Progenitor cell of endocrine pancreas (in vitro differentiated cells): ENCODE data around the gene C4BPA. TPM values are rescaled to one million over a fixed set of nuclear protein-coding genes. Genes with fewer than 3 reads are reported as not detected.

Experiments used
- DNase-seq: peaks from one replicate; pipeline ENCODE4 v3.0.0; 2021; ENCODE audit warnings: low spot score; ENCODE audit not compliant: unreplicated experiment
- H3K27ac Mint-ChIP-seq: 2 replicates; pipeline ENCODE4 v1.8.0; 2021; ENCODE audit warnings: mild to moderate bottlenecking, moderate library complexity, mixed read lengths
- H3K27me3 Mint-ChIP-seq: 2 replicates; pipeline ENCODE4 v1.8.0; 2021; ENCODE audit warnings: mixed read lengths
- H3K36me3 Mint-ChIP-seq: 2 replicates; pipeline ENCODE4 v1.8.0; 2022; ENCODE audit warnings: mixed read lengths; ENCODE audit not compliant: insufficient read depth
- H3K4me1 Mint-ChIP-seq: 2 replicates; pipeline ENCODE4 v1.8.0; 2021; ENCODE audit warnings: low read depth, mixed read lengths
- H3K4me3 Mint-ChIP-seq: 2 replicates; pipeline ENCODE4 v1.8.0; 2021; ENCODE audit warnings: low read depth, mild to moderate bottlenecking, moderate library complexity, mixed read lengths
- H3K9me3 Mint-ChIP-seq: 2 replicates; pipeline ENCODE4 v1.8.0; 2021; ENCODE audit warnings: low read depth, mixed read lengths
- total RNA-seq: library from RNA; stranded (reverse); gene quantifications from 2 replicates; pipeline ENCODE4 v1.2.1, GENCODE V29; 2021
- TF ChIP-seq, protein P1 (sequence below): fragments of 200-600 bp; sonication (generic); IDR thresholded peaks from one replicate; pipeline ENCODE4 v1.5.0; 2021; ENCODE audit warnings: antibody characterized with exemption, mild to moderate bottlenecking; ENCODE audit not compliant: unreplicated experiment

Gene C4BPA
- total RNA-seq, 1 donor from 2014 or later, result not detected

DNA sequence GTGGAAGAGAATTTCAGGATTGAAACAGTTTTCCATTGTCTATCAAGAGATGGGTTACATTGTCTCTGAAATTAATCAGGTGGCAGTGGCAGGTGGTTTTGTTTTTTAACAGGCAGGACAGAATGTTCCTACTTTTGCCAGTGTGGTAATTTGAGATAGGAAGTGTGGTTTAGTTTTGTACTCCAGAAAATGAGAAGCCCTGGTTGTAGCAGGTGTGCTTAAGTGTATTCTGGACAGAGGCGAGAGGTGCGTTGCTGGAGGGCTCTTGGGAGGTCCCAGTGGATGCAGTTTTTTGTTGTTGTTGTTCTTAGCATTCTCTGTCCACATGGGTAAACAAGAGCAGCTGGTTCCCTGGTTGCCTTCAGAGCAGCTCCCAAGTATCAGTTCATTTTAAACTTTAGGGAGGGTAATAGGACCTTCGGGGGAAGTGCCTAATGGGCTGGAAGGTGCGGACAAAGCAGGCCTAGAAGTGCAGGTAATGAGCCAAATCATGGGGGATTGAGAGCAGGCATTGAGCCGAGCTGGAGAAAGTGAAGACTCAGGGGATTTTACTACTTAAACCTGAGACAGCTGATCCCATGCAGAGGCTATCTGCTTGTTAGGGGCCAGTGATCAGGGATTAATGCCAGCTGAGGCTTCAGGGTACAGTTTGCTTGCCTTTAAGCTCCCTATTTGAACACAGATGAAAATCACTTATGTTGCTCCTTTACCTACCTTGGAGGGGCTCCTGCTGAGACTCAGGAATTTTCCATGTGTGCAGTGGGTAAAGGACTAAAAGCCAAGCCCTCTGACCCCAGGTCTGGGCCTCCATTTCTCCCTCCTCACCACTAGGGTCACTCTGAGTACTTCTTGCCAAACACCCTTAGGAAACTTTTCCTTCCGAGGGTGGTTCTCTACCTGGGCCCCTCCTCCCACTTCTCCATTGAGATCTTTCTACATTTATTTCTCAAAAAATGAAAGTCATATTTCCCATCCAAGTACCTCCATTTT lies 44.9 kb upstream of the C4BPA start:
- peaks cover 7% of the 10 kb centered on the region for H3K36me3 Mint-ChIP-seq
- H3K27me3 Mint-ChIP-seq, result peaks cover 6% of the 10 kb centered on the region
- DNase-seq, result no peak
- H3K4me1 Mint-ChIP-seq, result no peaks in the 10 kb centered on the region
- H3K27ac Mint-ChIP-seq, result no peak overlapping the region
- H3K9me3 Mint-ChIP-seq, result no peaks in the 10 kb centered on the region
- TF ChIP-seq, protein P1, sequence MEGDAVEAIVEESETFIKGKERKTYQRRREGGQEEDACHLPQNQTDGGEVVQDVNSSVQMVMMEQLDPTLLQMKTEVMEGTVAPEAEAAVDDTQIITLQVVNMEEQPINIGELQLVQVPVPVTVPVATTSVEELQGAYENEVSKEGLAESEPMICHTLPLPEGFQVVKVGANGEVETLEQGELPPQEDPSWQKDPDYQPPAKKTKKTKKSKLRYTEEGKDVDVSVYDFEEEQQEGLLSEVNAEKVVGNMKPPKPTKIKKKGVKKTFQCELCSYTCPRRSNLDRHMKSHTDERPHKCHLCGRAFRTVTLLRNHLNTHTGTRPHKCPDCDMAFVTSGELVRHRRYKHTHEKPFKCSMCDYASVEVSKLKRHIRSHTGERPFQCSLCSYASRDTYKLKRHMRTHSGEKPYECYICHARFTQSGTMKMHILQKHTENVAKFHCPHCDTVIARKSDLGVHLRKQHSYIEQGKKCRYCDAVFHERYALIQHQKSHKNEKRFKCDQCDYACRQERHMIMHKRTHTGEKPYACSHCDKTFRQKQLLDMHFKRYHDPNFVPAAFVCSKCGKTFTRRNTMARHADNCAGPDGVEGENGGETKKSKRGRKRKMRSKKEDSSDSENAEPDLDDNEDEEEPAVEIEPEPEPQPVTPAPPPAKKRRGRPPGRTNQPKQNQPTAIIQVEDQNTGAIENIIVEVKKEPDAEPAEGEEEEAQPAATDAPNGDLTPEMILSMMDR, result peak; percentile 42
- no peak overlapping the region for H3K4me3 Mint-ChIP-seq

DNA sequence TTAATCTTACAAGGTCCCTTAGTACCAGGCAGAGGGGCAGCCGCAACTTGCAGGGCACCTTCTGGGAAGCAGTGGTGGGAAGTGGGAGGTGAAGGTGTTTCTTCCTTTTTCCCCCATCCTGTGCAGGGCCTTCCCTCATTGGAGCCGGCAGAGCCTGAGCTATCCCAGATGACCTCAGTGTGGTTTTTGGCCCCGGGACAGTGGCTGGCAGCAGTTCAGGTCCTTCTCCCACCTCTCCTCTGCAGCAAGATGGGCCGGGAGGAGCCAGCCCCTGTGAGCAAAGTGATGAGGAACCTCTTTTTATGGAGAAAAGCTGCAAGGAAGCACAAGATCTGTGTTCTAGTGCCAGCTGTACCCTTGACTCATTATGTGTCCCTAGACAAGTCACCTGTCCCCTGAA lies 44.2 kb upstream of the C4BPA start:
- TF ChIP-seq, protein P1, result no peak
- Mint-ChIP-seq H3K27me3 (peaks cover 1% of the 10 kb centered on the region), H3K4me1 (no peaks in the 10 kb centered on the region), H3K9me3 (no peaks in the 10 kb centered on the region), H3K4me3 (no peak overlapping the region), H3K36me3 (peaks cover 7% of the 10 kb centered on the region), H3K27ac (no peak overlapping the region)
- no peak for DNase-seq

DNA sequence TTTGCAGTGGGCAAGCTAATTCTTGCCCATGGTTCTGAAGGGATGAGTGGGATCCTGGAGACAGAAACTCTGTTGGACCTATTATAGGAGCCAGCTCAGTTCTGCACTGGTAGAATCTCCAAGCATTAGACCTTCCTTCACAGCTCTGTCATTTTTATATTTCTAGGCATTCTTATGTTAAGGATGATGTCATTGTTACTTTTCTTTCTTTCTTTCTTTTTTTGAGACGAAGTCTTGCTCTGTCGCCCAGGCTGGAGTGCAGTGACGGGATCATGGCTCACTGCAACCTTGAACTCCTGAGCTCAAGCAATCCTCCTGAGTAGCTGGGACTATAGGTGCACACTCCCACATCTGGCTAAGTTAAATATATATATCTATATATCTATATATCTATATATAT lies 43.4 kb upstream of the C4BPA start:
- peaks cover 9% of the 10 kb centered on the region for H3K36me3 Mint-ChIP-seq
- no peaks in the 10 kb centered on the region for H3K9me3 Mint-ChIP-seq
- no peaks in the 10 kb centered on the region for H3K27me3 Mint-ChIP-seq
- peak overlapping the region; percentile 12 for H3K27ac Mint-ChIP-seq
- H3K4me1 Mint-ChIP-seq, result no peaks in the 10 kb centered on the region
- TF ChIP-seq, protein P1, result no peak
- H3K4me3 Mint-ChIP-seq, result no peak overlapping the region
- DNase-seq, result no peak

DNA sequence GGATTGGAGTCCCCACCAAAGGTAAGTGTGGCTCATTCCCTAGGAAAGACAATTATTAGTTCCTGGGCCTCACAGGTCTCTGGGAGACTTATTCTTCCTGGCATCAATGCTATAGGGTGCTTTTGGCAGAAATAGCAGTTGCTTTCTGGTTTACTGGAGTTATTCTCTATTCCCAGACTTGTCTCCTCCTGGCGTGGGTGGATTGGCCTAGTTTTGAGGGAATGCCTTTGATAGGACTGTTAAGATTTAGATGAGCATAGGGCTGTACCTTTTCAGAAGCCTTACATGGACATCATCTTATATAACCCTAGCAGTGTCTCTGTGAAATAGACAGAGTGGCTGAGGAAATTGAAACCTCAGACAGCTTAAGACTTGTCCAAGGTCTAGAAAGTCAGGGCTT lies 42.0 kb upstream of the C4BPA start:
- no peaks in the 10 kb centered on the region for H3K27me3 Mint-ChIP-seq

DNA sequence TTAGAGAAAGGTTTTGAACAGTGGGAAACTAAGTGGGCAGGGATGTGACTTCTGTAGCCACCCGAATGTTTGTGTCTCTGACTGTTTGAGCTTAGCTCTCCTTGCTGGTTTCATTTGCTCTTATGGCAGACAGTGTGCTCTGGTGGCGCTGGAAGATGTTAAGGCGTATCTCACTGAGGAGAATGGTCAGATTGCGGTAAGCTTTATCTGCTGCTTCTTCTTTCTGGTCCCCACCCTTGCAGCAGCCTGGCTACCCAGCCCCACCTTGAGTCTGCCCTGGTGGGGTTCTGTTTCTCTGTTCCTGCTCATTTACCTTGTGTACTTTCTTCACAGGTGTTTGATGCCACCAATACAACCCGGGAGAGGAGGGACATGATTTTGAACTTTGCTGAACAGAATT lies 41.0 kb upstream of the C4BPA start:
- Mint-ChIP-seq H3K27ac (no peak overlapping the region), H3K4me1 (no peaks in the 10 kb centered on the region), H3K27me3 (no peaks in the 10 kb centered on the region), H3K9me3 (no peaks in the 10 kb centered on the region), H3K36me3 (peaks cover 10% of the 10 kb centered on the region), H3K4me3 (no peak overlapping the region)
- DNase-seq, result no peak
- TF ChIP-seq, protein P1, result no peak

More for the DNA sequence above, 42.0 kb upstream of the C4BPA start:
- H3K4me3 Mint-ChIP-seq, result no peak overlapping the region
- no peaks in the 10 kb centered on the region for H3K4me1 Mint-ChIP-seq
- TF ChIP-seq, protein P1, result no peak
- no peaks in the 10 kb centered on the region for H3K9me3 Mint-ChIP-seq
- DNase-seq, result no peak
- H3K36me3 Mint-ChIP-seq, result peaks cover 10% of the 10 kb centered on the region
- no peak overlapping the region for H3K27ac Mint-ChIP-seq
